CD14-positive monocyte (primary cell): ENCODE measurements around the gene USP20. TPM values are rescaled to one million over a fixed set of nuclear protein-coding genes. Genes with fewer than 3 reads are reported as not detected.

Experiments
- DNase-seq, 3 donors: peaks; one replicate each; pipeline ENCODE4 v3.0.0-alpha.2; 2011 to 2022
- H2AFZ ChIP-seq: 2 replicates; pipeline ENCODE4 v1.6.0; 2012; ENCODE audit warnings: mild to moderate bottlenecking, low read depth, low read length, inconsistent platforms; ENCODE audit not compliant: insufficient read depth, poor library complexity, severe bottlenecking
- H3K27ac ChIP-seq, 2 donors: 1 replicate in 1 of 2; 2 replicates in 1 of 2; pipeline ENCODE4 v1.5.1; 2012 to 2013; ENCODE audit warnings: low read length in 2 of 2, control low read depth in 1 of 2, inconsistent platforms in 1 of 2, low read depth in 1 of 2, mild to moderate bottlenecking in 1 of 2
- H3K27me3 ChIP-seq, 2 donors: one replicate each; pipeline versions ENCODE4 v1.6.0 to v1.6.1; 2011 to 2013; ENCODE audit warnings: low read length in 2 of 2; ENCODE audit not compliant: control insufficient read depth in 2 of 2, insufficient read depth in 2 of 2
- H3K36me3 ChIP-seq, 2 donors: replicated peaks in 1 of 2; 1 replicate in 1 of 2; 2 replicates in 1 of 2; pipeline versions ENCODE4 v1.5.1 to v1.6.1; 2012 to 2013; ENCODE audit warnings: low read length in 2 of 2, control low read depth in 1 of 2, inconsistent platforms in 1 of 2, mild to moderate bottlenecking in 1 of 2; ENCODE audit not compliant: insufficient read depth in 2 of 2, control insufficient read depth in 1 of 2
- H3K4me1 ChIP-seq, 2 donors: 1 replicate in 1 of 2; 2 replicates in 1 of 2; pipeline versions ENCODE4 v1.5.1 to v1.6.1; 2012 to 2013; ENCODE audit warnings: low read length in 2 of 2, control low read depth in 1 of 2, inconsistent platforms in 1 of 2, mild to moderate bottlenecking in 1 of 2, moderate library complexity in 1 of 2; ENCODE audit not compliant: insufficient read depth in 2 of 2, control insufficient read depth in 1 of 2
- H3K4me2 ChIP-seq: replicated peaks from 2 replicates; pipeline ENCODE3; 2012; ENCODE audit warnings: low read length, moderate library complexity, mild to moderate bottlenecking; ENCODE audit not compliant: poor library complexity, severe bottlenecking; ENCODE audit errors: extremely low read depth
- H3K4me3 ChIP-seq, 3 experiments: fragments of 200-600 bp in 1 of 3; sonication (generic) in 1 of 3; replicated peaks in 1 of 3; 1 replicate in 2 of 3; 2 replicates in 1 of 3; pipeline ENCODE4 v1.5.1; 2011 to 2013; ENCODE audit warnings: low read length in 3 of 3, mild to moderate bottlenecking in 3 of 3, control low read depth in 2 of 3, low read depth in 2 of 3, inconsistent platforms in 1 of 3, moderate library complexity in 1 of 3
- H3K79me2 ChIP-seq: 2 replicates; pipeline ENCODE4 v1.6.0; 2012; ENCODE audit warnings: mild to moderate bottlenecking, control low read depth, inconsistent platforms, low read length, moderate library complexity; ENCODE audit not compliant: insufficient read depth
- H3K9ac ChIP-seq: 2 replicates; pipeline ENCODE4 v1.6.0; 2017; ENCODE audit warnings: low read length, mild to moderate bottlenecking; ENCODE audit not compliant: insufficient read depth, poor library complexity, severe bottlenecking
- H3K9me3 ChIP-seq, 2 donors: replicated peaks in 1 of 2; 1 replicate in 1 of 2; 2 replicates in 1 of 2; pipeline versions ENCODE4 v1.5.1 to v1.6.1; 2012 to 2013; ENCODE audit warnings: low read length in 2 of 2, control low read depth in 1 of 2; ENCODE audit not compliant: control insufficient read depth in 1 of 2, insufficient read depth in 1 of 2
- H4K20me1 ChIP-seq: 2 replicates; pipeline ENCODE4 v1.6.0; 2012; ENCODE audit warnings: mild to moderate bottlenecking, low read length, control low read depth, moderate library complexity; ENCODE audit not compliant: insufficient read depth
- H3K27ac Mint-ChIP-seq, 7 donors: one replicate each; pipeline ENCODE4 v1.8.0; 2020; ENCODE audit warnings: mild to moderate bottlenecking in 7 of 7, mixed read lengths in 7 of 7, moderate library complexity in 6 of 7, inconsistent platforms in 2 of 7
- H3K27me3 Mint-ChIP-seq, 3 donors: one replicate each; pipeline ENCODE4 v1.8.0; 2021 to 2022; ENCODE audit warnings: low read depth in 3 of 3, mild to moderate bottlenecking in 3 of 3, mixed read lengths in 3 of 3, moderate library complexity in 3 of 3, inconsistent platforms in 1 of 3
- H3K36me3 Mint-ChIP-seq, 2 donors: one replicate each; pipeline ENCODE4 v1.8.0; 2020; ENCODE audit warnings: mixed read lengths in 2 of 2, inconsistent platforms in 1 of 2, mild to moderate bottlenecking in 1 of 2
- H3K4me1 Mint-ChIP-seq: one replicate; pipeline ENCODE4 v1.8.0; 2020; ENCODE audit warnings: mild to moderate bottlenecking, mixed read lengths
- H3K4me3 Mint-ChIP-seq, 2 donors: one replicate each; pipeline ENCODE4 v1.8.0; 2020; ENCODE audit warnings: mild to moderate bottlenecking in 2 of 2, mixed read lengths in 2 of 2, moderate library complexity in 1 of 2
- H3K9me3 Mint-ChIP-seq, 7 donors: one replicate each; pipeline ENCODE4 v1.8.0; 2020 to 2022; ENCODE audit warnings: mixed read lengths in 7 of 7, mild to moderate bottlenecking in 6 of 7, moderate library complexity in 6 of 7, inconsistent platforms in 2 of 7
- CTCF ChIP-seq: fragments of 200-600 bp; IDR thresholded peaks from one replicate; pipeline ENCODE4 v1.8.0; 2022; ENCODE audit warnings: antibody characterized with exemption, mild to moderate bottlenecking
- WGBS: methylation state at CpG from one replicate; pipeline ENCODE4 v1.1.5; 2013; ENCODE audit warnings: missing lambda C conversion rate; ENCODE audit not compliant: insufficient coverage; 5-methylcytosine and 5-hydroxymethylcytosine counted together
- intact Hi-C, 2 donors: fragments of 100-400 bp; cut with micrococcal nuclease; formaldehyde crosslinking; loops; one replicate each; pipeline versions ENCODE4 v1.15.0 to v1.15.1; 2023
- polyA plus RNA-seq, 3 donors: library from polyadenylated mRNA; depleted of rRNA in 1 of 3; unstranded in 2 of 3; stranded (reverse) in 1 of 3; fragments of 300-500 nt in 2 of 3; fragments of >200 nt in 1 of 3; fragmentation: Illumina TruSeq in 2 of 3; gene quantifications; 1 replicate in 2 of 3; 2 replicates in 1 of 3; pipeline ENCODE4 v1.2.3, GENCODE V29; 2012 to 2021

Gene USP20
- polyA plus RNA-seq, 3 donors: 2.7 to 30.0 (median 5.2) TPM

- no peak for TF ChIP-seq CTCF
- H3K27me3 Mint-ChIP-seq: peaks cover 0 to 2% (median 1%) of the 10 kb centered on the region in 3 donors
- Histone ChIP-seq H3K27ac (no peak overlapping the region), H2AFZ (no peak overlapping the region), H3K4me2 (no peak overlapping the region), H4K20me1 (peaks cover 13% of the 10 kb centered on the region), H3K9ac (no peak overlapping the region), H3K9me3 (no peaks in the 10 kb centered on the region), H3K4me3 (no peak overlapping the region), H3K36me3 (peaks cover 0 to 10% of the 10 kb centered on the region in 2 donors), H3K27me3 (no peaks in the 10 kb centered on the region), H3K79me2 (peaks cover 24% of the 10 kb centered on the region), H3K4me1 (peaks cover 6 to 8% of the 10 kb centered on the region in 2 donors)
- H3K27ac Mint-ChIP-seq: no peak overlapping the region
- no peaks in the 10 kb centered on the region for H3K9me3 Mint-ChIP-seq
- peaks cover 7 to 15% of the 10 kb centered on the region in 2 donors for H3K36me3 Mint-ChIP-seq
- WGBS: 96% methylated on average over 3 of the region's 4 CpGs
- DNase-seq: no peak
- H3K4me3 Mint-ChIP-seq: no peak overlapping the region
- intact Hi-C loops: no loop called here
- peaks cover 23% of the 10 kb centered on the region for H3K4me1 Mint-ChIP-seq
Measured at GRCh38 chr9:129841071-129841470, 5.8 kb downstream of the USP20 start.

- 80% methylated on average over 1 of the region's 2 CpGs for WGBS
- H3K36me3 ChIP-seq: peaks cover 2 to 14% of the 10 kb centered on the region in 2 donors
- Mint-ChIP-seq H3K27ac (peak overlapping the region in 3 of 7 donors; percentile 16 to 33 (median 28)), H3K36me3 (peaks cover 7 to 18% of the 10 kb centered on the region in 2 donors), H3K9me3 (no peaks in the 10 kb centered on the region), H3K4me1 (peaks cover 15% of the 10 kb centered on the region), H3K27me3 (no peaks in the 10 kb centered on the region), H3K4me3 (no peak overlapping the region)
- no peak for DNase-seq
- no peaks in the 10 kb centered on the region for H3K27me3 ChIP-seq
- intact Hi-C loops: no loop called here
- H3K4me1 ChIP-seq: peaks cover 7 to 11% of the 10 kb centered on the region in 2 donors
- H3K4me3 ChIP-seq: no peak overlapping the region
- no peak overlapping the region for H3K4me2 ChIP-seq
- H3K27ac ChIP-seq: no peak overlapping the region
- peak overlapping the region; percentile 36 for H3K9ac ChIP-seq
- H3K9me3 ChIP-seq: no peaks in the 10 kb centered on the region
- peaks cover 7% of the 10 kb centered on the region for H3K79me2 ChIP-seq
- no peak for TF ChIP-seq CTCF
- H2AFZ ChIP-seq: no peak overlapping the region
- H4K20me1 ChIP-seq: peaks cover 3% of the 10 kb centered on the region
Measured at GRCh38 chr9:129845373-129845772, 10.1 kb downstream of the USP20 start.
